HEK293 (cell line): Measurements from ENCODE around the gene FGF23.

Experiments
- CTCF ChIA-PET: fragments of 350-600 bp; formaldehyde crosslinking; extraction: SDS; loops from one replicate; lab custom pipeline; 2021; ENCODE audit warnings: antibody characterized with exemption; lab: Yijun Ruan, JAX
- POLR2A ChIA-PET: fragments of 300-600 bp; formaldehyde crosslinking; extraction: SDS; loops from one replicate; lab custom pipeline; 2020; ENCODE audit warnings: antibody characterized with exemption, inconsistent platforms; lab: Yijun Ruan, JAX
- H3K27ac ChIP-seq: fragments of 200-500 bp; sonication (Bioruptor generic); 2 replicates; pipeline ENCODE4 v1.5.1; 2014; ENCODE audit warnings: low read depth, low read length, control low read depth, inconsistent platforms; ENCODE audit errors: extremely low read depth
- H3K36me3 ChIP-seq, 2 experiments: fragments of 200-500 bp in 1 of 2; sonication (Bioruptor generic) in 1 of 2; 1 replicate in 1 of 2; 2 replicates in 1 of 2; pipeline ENCODE4 v1.5.1; 2014 to 2017; ENCODE audit warnings: inconsistent platforms in 2 of 2, low read length in 2 of 2; ENCODE audit not compliant: control insufficient read depth in 2 of 2, insufficient read depth in 1 of 2
- H3K4me1 ChIP-seq: fragments of 200-500 bp; sonication (Bioruptor generic); 2 replicates; pipeline ENCODE4 v1.5.1; 2014; ENCODE audit warnings: mild to moderate bottlenecking, low read length, inconsistent platforms; ENCODE audit not compliant: control insufficient read depth, insufficient read depth
- H3K4me3 ChIP-seq: 2 replicates; pipeline ENCODE4 v1.5.1; 2011; ENCODE audit warnings: low read depth, mild to moderate bottlenecking, control low read depth, low read length, moderate library complexity
- H3K9me3 ChIP-seq: fragments of 200-500 bp; sonication (Bioruptor generic); 2 replicates; pipeline ENCODE4 v1.5.1; 2014; ENCODE audit warnings: low read depth, low read length, inconsistent platforms; ENCODE audit not compliant: control insufficient read depth, insufficient read depth
- BCL11B ChIP-seq: fragments of 450-650 bp; formaldehyde crosslinking; IDR thresholded peaks from 2 replicates; pipeline ENCODE4 v1.5.1; 2016; ENCODE audit warnings: low read depth, missing biosample characterization, missing genetic modification characterization
- GFI1B ChIP-seq: fragments of 450-650 bp; formaldehyde crosslinking; IDR thresholded peaks from 2 replicates; pipeline ENCODE4 v1.5.1; 2016; ENCODE audit warnings: missing biosample characterization, missing genetic modification characterization
- KLF8 ChIP-seq: fragments of 450-650 bp; formaldehyde crosslinking; IDR thresholded peaks from 2 replicates; pipeline ENCODE4 v1.5.1; 2016; ENCODE audit warnings: missing biosample characterization, missing genetic modification characterization
- MEIS1 ChIP-seq: sonication (generic); formaldehyde crosslinking; IDR thresholded peaks from 2 replicates; pipeline ENCODE4 v1.8.1; 2022; ENCODE audit warnings: missing genetic modification reagents, mild to moderate bottlenecking, borderline replicate concordance
- SALL2 ChIP-seq: fragments of 450-650 bp; formaldehyde crosslinking; IDR thresholded peaks from 2 replicates; pipeline ENCODE4 v1.5.0; 2017; ENCODE audit warnings: missing biosample characterization, mild to moderate bottlenecking, missing genetic modification characterization, borderline replicate concordance
- SETDB1 ChIP-seq: IDR thresholded peaks from one replicate; pipeline ENCODE4 v1.6.1; 2017; ENCODE audit warnings: mild to moderate bottlenecking, low read length, moderate library complexity, mixed read lengths; ENCODE audit not compliant: insufficient read length
- ZFP41 ChIP-seq: fragments of 450-650 bp; formaldehyde crosslinking; IDR thresholded peaks from 2 replicates; pipeline ENCODE4 v1.5.1; 2016; ENCODE audit warnings: missing biosample characterization, missing genetic modification characterization, borderline replicate concordance
- ZIC2 ChIP-seq: fragments of 450-650 bp; formaldehyde crosslinking; IDR thresholded peaks from 2 replicates; pipeline ENCODE4 v1.5.1; 2016; ENCODE audit warnings: missing biosample characterization, missing genetic modification characterization
- ZNF10 ChIP-seq: fragments of 450-650 bp; formaldehyde crosslinking; IDR thresholded peaks from 2 replicates; pipeline ENCODE4 v1.5.1; 2017; ENCODE audit warnings: missing biosample characterization, missing genetic modification characterization
- ZNF138 ChIP-seq: fragments of 450-650 bp; formaldehyde crosslinking; IDR thresholded peaks from 2 replicates; pipeline ENCODE4 v1.5.1; 2016; ENCODE audit warnings: missing biosample characterization, missing genetic modification characterization, borderline replicate concordance
- ZNF23 ChIP-seq: fragments of 450-650 bp; formaldehyde crosslinking; IDR thresholded peaks from 2 replicates; pipeline ENCODE4 v1.5.1; 2016; ENCODE audit warnings: missing biosample characterization, missing genetic modification characterization, borderline replicate concordance
- ZNF335 ChIP-seq: fragments of 450-650 bp; formaldehyde crosslinking; conservative IDR thresholded peaks from 2 replicates; pipeline ENCODE4 v1.5.1; 2016; ENCODE audit warnings: missing biosample characterization, missing genetic modification characterization
- ZNF341 ChIP-seq: fragments of 450-650 bp; formaldehyde crosslinking; IDR thresholded peaks from 2 replicates; pipeline ENCODE4; 2016; ENCODE audit warnings: low read depth, missing biosample characterization, missing genetic modification characterization
- ZNF350 ChIP-seq: fragments of 450-650 bp; formaldehyde crosslinking; IDR thresholded peaks from 2 replicates; pipeline ENCODE4 v1.5.0; 2017; ENCODE audit warnings: missing biosample characterization, mild to moderate bottlenecking, missing genetic modification characterization
- ZNF488 ChIP-seq: fragments of 450-650 bp; formaldehyde crosslinking; IDR thresholded peaks from 2 replicates; pipeline ENCODE4 v1.5.1; 2016; ENCODE audit warnings: missing biosample characterization, missing genetic modification characterization
- ZNF707 ChIP-seq: fragments of 450-650 bp; formaldehyde crosslinking; IDR thresholded peaks from 2 replicates; pipeline ENCODE4 v1.5.1; 2016; ENCODE audit warnings: missing biosample characterization, missing genetic modification characterization
- ZXDB ChIP-seq: fragments of 450-650 bp; formaldehyde crosslinking; IDR thresholded peaks from 2 replicates; pipeline ENCODE4 v1.5.1; 2016; ENCODE audit warnings: missing biosample characterization, missing genetic modification characterization
- TF ChIP-seq, protein P1 (sequence below): fragments of 450-650 bp; formaldehyde crosslinking; optimal IDR thresholded peaks from 2 replicates; pipeline ENCODE3; 2016; ENCODE audit warnings: missing biosample characterization, mild to moderate bottlenecking, missing genetic modification characterization
- TF ChIP-seq, protein P2 (sequence below): fragments of 450-650 bp; formaldehyde crosslinking; IDR thresholded peaks from 2 replicates; pipeline ENCODE4 v1.5.1; 2016; ENCODE audit warnings: missing biosample characterization, missing genetic modification characterization
- TF ChIP-seq, protein P3 (sequence below): fragments of 450-650 bp; formaldehyde crosslinking; IDR thresholded peaks from 2 replicates; pipeline ENCODE4 v1.5.1; 2016; ENCODE audit warnings: missing biosample characterization, missing genetic modification characterization
- TF ChIP-seq, protein P4 (sequence below): fragments of 450-650 bp; formaldehyde crosslinking; conservative IDR thresholded peaks from 2 replicates; pipeline ENCODE4 v1.5.1; 2016; ENCODE audit warnings: low read depth, missing biosample characterization, missing genetic modification characterization

The FGF23 gene

GRCh38 chr12:4416276-4416675 is 36.8 kb upstream of the FGF23 start (continued):
- TF ChIP-seq KLF8 (no peak), ZNF341 (tag by site-specific recombination) (no peak), ZNF10 (tag by site-specific recombination) (no peak), ZNF488 (tag by site-specific recombination) (no peak), ZFP41 (tag by site-specific recombination) (no peak)
- TF ChIP-seq, all 188 proteins: peak for 0

DNA sequence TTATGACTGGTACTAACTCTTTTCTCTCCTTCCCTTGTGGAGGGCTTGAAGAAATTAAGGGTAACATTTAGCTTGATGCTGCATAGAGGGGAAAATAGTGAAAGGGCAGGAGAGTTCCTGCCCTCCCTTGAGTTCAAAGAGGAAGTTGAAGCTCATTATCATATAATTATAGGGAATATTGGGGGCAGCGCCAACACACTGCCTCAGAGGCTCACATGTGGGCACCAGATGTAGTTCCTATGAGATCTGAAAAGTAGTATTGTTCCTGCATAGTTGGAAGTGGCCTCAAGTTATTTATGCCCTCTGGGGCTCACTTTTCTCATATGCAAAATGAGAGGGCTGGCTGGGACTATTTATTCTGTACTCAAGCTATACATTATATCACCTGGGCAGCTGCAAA is 33.0 kb upstream of the FGF23 start:
- Histone ChIP-seq H3K36me3 (no peaks in the 10 kb centered on the region), H3K27ac (no peak overlapping the region), H3K9me3 (no peaks in the 10 kb centered on the region), H3K4me3 (no peak overlapping the region), H3K4me1 (no peaks in the 10 kb centered on the region)
- ChIA-PET CTCF (interaction anchor here (1.0 to 1.4 kb wide), 3 partner anchors 8 to 136 kb away, joined by 3 to 6 read pairs (median 5); no protein-coding TSS in a partner anchor), POLR2A (no interaction called here)
- no peak for TF ChIP-seq ZNF23 (tag by site-specific recombination)
- TF ChIP-seq SETDB1, result no peak
- TF ChIP-seq, protein P1, sequence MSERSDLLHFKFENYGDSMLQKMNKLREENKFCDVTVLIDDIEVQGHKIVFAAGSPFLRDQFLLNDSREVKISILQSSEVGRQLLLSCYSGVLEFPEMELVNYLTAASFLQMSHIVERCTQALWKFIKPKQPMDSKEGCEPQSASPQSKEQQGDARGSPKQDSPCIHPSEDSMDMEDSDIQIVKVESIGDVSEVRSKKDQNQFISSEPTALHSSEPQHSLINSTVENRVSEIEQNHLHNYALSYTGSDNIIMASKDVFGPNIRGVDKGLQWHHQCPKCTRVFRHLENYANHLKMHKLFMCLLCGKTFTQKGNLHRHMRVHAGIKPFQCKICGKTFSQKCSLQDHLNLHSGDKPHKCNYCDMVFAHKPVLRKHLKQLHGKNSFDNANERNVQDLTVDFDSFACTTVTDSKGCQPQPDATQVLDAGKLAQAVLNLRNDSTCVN (tag by site-specific recombination), result no peak
- no peak for TF ChIP-seq ZFP41 (tag by site-specific recombination)
- TF ChIP-seq BCL11B, result no peak
- no peak for TF ChIP-seq ZXDB (tag by site-specific recombination)
- TF ChIP-seq ZNF138, result no peak
- TF ChIP-seq, protein P2, sequence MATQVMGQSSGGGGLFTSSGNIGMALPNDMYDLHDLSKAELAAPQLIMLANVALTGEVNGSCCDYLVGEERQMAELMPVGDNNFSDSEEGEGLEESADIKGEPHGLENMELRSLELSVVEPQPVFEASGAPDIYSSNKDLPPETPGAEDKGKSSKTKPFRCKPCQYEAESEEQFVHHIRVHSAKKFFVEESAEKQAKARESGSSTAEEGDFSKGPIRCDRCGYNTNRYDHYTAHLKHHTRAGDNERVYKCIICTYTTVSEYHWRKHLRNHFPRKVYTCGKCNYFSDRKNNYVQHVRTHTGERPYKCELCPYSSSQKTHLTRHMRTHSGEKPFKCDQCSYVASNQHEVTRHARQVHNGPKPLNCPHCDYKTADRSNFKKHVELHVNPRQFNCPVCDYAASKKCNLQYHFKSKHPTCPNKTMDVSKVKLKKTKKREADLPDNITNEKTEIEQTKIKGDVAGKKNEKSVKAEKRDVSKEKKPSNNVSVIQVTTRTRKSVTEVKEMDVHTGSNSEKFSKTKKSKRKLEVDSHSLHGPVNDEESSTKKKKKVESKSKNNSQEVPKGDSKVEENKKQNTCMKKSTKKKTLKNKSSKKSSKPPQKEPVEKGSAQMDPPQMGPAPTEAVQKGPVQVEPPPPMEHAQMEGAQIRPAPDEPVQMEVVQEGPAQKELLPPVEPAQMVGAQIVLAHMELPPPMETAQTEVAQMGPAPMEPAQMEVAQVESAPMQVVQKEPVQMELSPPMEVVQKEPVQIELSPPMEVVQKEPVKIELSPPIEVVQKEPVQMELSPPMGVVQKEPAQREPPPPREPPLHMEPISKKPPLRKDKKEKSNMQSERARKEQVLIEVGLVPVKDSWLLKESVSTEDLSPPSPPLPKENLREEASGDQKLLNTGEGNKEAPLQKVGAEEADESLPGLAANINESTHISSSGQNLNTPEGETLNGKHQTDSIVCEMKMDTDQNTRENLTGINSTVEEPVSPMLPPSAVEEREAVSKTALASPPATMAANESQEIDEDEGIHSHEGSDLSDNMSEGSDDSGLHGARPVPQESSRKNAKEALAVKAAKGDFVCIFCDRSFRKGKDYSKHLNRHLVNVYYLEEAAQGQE (tag by site-specific recombination), result no peak
- no peak for TF ChIP-seq MEIS1 (CRISPR knock-in tag)
- TF ChIP-seq, protein P3, sequence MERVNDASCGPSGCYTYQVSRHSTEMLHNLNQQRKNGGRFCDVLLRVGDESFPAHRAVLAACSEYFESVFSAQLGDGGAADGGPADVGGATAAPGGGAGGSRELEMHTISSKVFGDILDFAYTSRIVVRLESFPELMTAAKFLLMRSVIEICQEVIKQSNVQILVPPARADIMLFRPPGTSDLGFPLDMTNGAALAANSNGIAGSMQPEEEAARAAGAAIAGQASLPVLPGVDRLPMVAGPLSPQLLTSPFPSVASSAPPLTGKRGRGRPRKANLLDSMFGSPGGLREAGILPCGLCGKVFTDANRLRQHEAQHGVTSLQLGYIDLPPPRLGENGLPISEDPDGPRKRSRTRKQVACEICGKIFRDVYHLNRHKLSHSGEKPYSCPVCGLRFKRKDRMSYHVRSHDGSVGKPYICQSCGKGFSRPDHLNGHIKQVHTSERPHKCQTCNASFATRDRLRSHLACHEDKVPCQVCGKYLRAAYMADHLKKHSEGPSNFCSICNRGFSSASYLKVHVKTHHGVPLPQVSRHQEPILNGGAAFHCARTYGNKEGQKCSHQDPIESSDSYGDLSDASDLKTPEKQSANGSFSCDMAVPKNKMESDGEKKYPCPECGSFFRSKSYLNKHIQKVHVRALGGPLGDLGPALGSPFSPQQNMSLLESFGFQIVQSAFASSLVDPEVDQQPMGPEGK, result no peak
- no peak for TF ChIP-seq ZIC2 (tag by site-specific recombination)
- TF ChIP-seq ZNF335, result no peak
- no peak for TF ChIP-seq ZNF707 (tag by site-specific recombination)
- no peak for TF ChIP-seq SALL2 (tag by site-specific recombination)
- TF ChIP-seq GFI1B, result no peak
- TF ChIP-seq ZNF350 (tag by site-specific recombination), result no peak
- TF ChIP-seq, protein P4, sequence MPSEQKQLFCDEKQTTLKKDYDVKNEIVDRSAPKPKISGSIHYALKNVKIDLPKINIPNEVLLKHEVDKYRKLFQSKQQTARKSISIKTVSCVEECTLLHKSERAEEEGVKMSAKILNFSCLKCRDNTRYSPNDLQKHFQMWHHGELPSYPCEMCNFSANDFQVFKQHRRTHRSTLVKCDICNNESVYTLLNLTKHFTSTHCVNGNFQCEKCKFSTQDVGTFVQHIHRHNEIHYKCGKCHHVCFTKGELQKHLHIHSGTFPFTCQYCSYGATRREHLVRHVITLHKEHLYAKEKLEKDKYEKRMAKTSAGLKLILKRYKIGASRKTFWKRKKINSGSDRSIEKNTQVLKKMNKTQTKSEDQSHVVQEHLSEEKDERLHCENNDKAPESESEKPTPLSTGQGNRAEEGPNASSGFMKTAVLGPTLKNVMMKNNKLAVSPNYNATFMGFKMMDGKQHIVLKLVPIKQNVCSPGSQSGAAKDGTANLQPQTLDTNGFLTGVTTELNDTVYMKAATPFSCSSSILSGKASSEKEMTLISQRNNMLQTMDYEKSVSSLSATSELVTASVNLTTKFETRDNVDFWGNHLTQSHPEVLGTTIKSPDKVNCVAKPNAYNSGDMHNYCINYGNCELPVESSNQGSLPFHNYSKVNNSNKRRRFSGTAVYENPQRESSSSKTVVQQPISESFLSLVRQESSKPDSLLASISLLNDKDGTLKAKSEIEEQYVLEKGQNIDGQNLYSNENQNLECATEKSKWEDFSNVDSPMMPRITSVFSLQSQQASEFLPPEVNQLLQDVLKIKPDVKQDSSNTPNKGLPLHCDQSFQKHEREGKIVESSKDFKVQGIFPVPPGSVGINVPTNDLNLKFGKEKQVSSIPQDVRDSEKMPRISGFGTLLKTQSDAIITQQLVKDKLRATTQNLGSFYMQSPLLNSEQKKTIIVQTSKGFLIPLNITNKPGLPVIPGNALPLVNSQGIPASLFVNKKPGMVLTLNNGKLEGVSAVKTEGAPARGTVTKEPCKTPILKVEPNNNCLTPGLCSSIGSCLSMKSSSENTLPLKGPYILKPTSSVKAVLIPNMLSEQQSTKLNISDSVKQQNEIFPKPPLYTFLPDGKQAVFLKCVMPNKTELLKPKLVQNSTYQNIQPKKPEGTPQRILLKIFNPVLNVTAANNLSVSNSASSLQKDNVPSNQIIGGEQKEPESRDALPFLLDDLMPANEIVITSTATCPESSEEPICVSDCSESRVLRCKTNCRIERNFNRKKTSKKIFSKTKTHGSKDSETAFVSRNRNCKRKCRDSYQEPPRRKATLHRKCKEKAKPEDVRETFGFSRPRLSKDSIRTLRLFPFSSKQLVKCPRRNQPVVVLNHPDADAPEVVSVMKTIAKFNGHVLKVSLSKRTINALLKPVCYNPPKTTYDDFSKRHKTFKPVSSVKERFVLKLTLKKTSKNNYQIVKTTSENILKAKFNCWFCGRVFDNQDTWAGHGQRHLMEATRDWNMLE (tag by site-specific recombination), result no peak
